Measurements from ENCODE around the gene NPNT. TPM values are rescaled to one million over a fixed set of nuclear protein-coding genes. Genes with fewer than 3 reads are reported as not detected.

The NPNT gene
- total and polyA plus RNA-seq, 7 experiments from 2014 or later, result not detected

DNA sequence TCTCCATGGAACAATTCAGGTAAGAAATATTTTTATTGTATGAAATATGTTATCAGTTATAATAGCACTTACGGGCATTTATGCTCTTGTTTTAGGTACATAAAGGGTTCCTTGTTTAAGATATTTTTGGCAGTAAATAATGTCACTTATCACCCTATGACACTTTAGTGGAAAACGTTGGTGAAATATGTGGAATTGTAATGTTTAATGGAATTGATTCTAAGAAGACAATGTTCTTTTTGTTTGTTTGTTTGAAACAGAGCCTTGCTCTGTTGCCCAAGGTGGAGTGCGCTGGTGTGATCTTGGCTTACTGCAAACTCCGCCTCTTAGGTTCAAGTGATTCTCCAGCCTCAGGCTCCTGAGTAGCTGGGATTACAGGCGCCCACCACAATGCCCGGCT, 17.4 kb downstream of the NPNT start:
- H3K27me3 ChIP-seq (ENCODE audit: control insufficient read depth in 2 of 2, insufficient read depth in 2 of 2, low read length in 2 of 2), result no peaks in the 10 kb centered on the region
- H3K4me1 ChIP-seq (ENCODE audit: control insufficient read depth in 2 of 2, insufficient read depth in 2 of 2, low read length in 2 of 2), result no peaks in the 10 kb centered on the region
- Mint-ChIP-seq H3K27ac (no peak overlapping the region), H3K36me3 (no peaks in the 10 kb centered on the region), H3K9me3 (peaks cover 0 to 3% (median 0%) of the 10 kb centered on the region in 11 donors), H3K27me3 (peaks cover 0 to 9% (median 0%) of the 10 kb centered on the region in 5 donors), H3K4me3 (no peak overlapping the region), H3K4me1 (no peaks in the 10 kb centered on the region)
- CTCF ChIA-PET, result no interaction called here
- no peaks in the 10 kb centered on the region for H3K9me3 ChIP-seq (ENCODE audit: control insufficient read depth in 2 of 3, low read length in 3 of 3)
- ATAC-seq, result no peak
- no peak for DNase-seq
- no peaks in the 10 kb centered on the region for H3K36me3 ChIP-seq (ENCODE audit: control insufficient read depth in 2 of 3, insufficient read depth in 3 of 3, low read length in 3 of 3)
- H3K27ac ChIP-seq (ENCODE audit: low read depth, low read length), result no peak overlapping the region
- intact Hi-C loops (cut with micrococcal nuclease), result no loop called here
- POLR2A ChIA-PET, result no interaction called here
- no peak overlapping the region for H3K4me3 ChIP-seq (ENCODE audit: low read length)

GRCh38 chr4:105917171-105917685, 22.0 kb downstream of the NPNT start:
- Histone ChIP-seq H3K27ac (ENCODE audit: low read depth, low read length) (no peak overlapping the region), H3K4me1 (ENCODE audit: control insufficient read depth in 2 of 2, insufficient read depth in 2 of 2, low read length in 2 of 2) (no peaks in the 10 kb centered on the region), H3K9me3 (ENCODE audit: control insufficient read depth in 2 of 3, low read length in 3 of 3) (no peaks in the 10 kb centered on the region), H3K27me3 (ENCODE audit: control insufficient read depth in 2 of 2, insufficient read depth in 2 of 2, low read length in 2 of 2) (no peaks in the 10 kb centered on the region), H3K4me3 (ENCODE audit: low read length) (no peak overlapping the region), H3K36me3 (ENCODE audit: control insufficient read depth in 2 of 3, insufficient read depth in 3 of 3, low read length in 3 of 3) (no peaks in the 10 kb centered on the region)
- POLR2A ChIA-PET, result no interaction called here
- no peak for DNase-seq
- H3K4me3 Mint-ChIP-seq, result no peak overlapping the region
- ATAC-seq, result no peak
- H3K27ac Mint-ChIP-seq, result no peak overlapping the region
- no peaks in the 10 kb centered on the region for H3K36me3 Mint-ChIP-seq
- H3K9me3 Mint-ChIP-seq, result peaks cover 0 to 3% (median 0%) of the 10 kb centered on the region in 11 donors
- peaks cover 0 to 14% (median 0%) of the 10 kb centered on the region in 5 donors for H3K27me3 Mint-ChIP-seq
- CTCF ChIA-PET, result no interaction called here
- no peaks in the 10 kb centered on the region for H3K4me1 Mint-ChIP-seq
- intact Hi-C loops (cut with micrococcal nuclease), result no loop called here

- Mint-ChIP-seq H3K9me3 (peaks cover 0 to 4% (median 0%) of the 10 kb centered on the region in 11 donors), H3K36me3 (no peaks in the 10 kb centered on the region), H3K4me3 (no peak overlapping the region), H3K27me3 (peaks cover 0 to 13% (median 9%) of the 10 kb centered on the region in 5 donors), H3K4me1 (no peaks in the 10 kb centered on the region), H3K27ac (no peak overlapping the region)
- ChIA-PET CTCF (no interaction called here), POLR2A (no interaction called here)
- Histone ChIP-seq H3K9me3 (ENCODE audit: control insufficient read depth in 2 of 3, low read length in 3 of 3) (no peaks in the 10 kb centered on the region), H3K4me3 (ENCODE audit: low read length) (no peak overlapping the region), H3K4me1 (ENCODE audit: control insufficient read depth in 2 of 2, insufficient read depth in 2 of 2, low read length in 2 of 2) (no peaks in the 10 kb centered on the region), H3K36me3 (ENCODE audit: control insufficient read depth in 2 of 3, insufficient read depth in 3 of 3, low read length in 3 of 3) (no peaks in the 10 kb centered on the region), H3K27me3 (ENCODE audit: control insufficient read depth in 2 of 2, insufficient read depth in 2 of 2, low read length in 2 of 2) (no peaks in the 10 kb centered on the region), H3K27ac (ENCODE audit: low read depth, low read length) (no peak overlapping the region)
- intact Hi-C loops (cut with micrococcal nuclease), result no loop called here
- ATAC-seq, result no peak
- DNase-seq, result no peak
Observed at GRCh38 chr4:105921301-105921700, 26.0 kb downstream of the NPNT start.

- H3K4me1 ChIP-seq (ENCODE audit: control insufficient read depth in 2 of 2, insufficient read depth in 2 of 2, low read length in 2 of 2), result no peaks in the 10 kb centered on the region
- H3K4me3 Mint-ChIP-seq, result no peak overlapping the region
- ATAC-seq (no peak), DNase-seq (no peak)
- H3K4me1 Mint-ChIP-seq, result no peaks in the 10 kb centered on the region
- POLR2A ChIA-PET, result no interaction called here
- H3K4me3 ChIP-seq (ENCODE audit: low read length), result no peak overlapping the region
- H3K9me3 ChIP-seq (ENCODE audit: control insufficient read depth in 2 of 3, low read length in 3 of 3), result no peaks in the 10 kb centered on the region
- H3K27ac ChIP-seq (ENCODE audit: low read depth, low read length), result no peak overlapping the region
- H3K36me3 ChIP-seq (ENCODE audit: control insufficient read depth in 2 of 3, insufficient read depth in 3 of 3, low read length in 3 of 3), result no peaks in the 10 kb centered on the region
- peaks cover 0 to 4% (median 0%) of the 10 kb centered on the region in 11 donors for H3K9me3 Mint-ChIP-seq
- no peaks in the 10 kb centered on the region for H3K27me3 ChIP-seq (ENCODE audit: control insufficient read depth in 2 of 2, insufficient read depth in 2 of 2, low read length in 2 of 2)
- peaks cover 0 to 13% (median 9%) of the 10 kb centered on the region in 5 donors for H3K27me3 Mint-ChIP-seq
- intact Hi-C loops (cut with micrococcal nuclease), result no loop called here
- CTCF ChIA-PET, result no interaction called here
- no peak overlapping the region for H3K27ac Mint-ChIP-seq
- no peaks in the 10 kb centered on the region for H3K36me3 Mint-ChIP-seq
Observed at GRCh38 chr4:105923497-105924238, 28.4 kb downstream of the NPNT start.

- no peak overlapping the region for H3K4me3 Mint-ChIP-seq
- no peaks in the 10 kb centered on the region for H3K9me3 ChIP-seq (ENCODE audit: control insufficient read depth in 2 of 3, low read length in 3 of 3)
- ATAC-seq, result no peak
- H3K36me3 ChIP-seq (ENCODE audit: control insufficient read depth in 2 of 3, insufficient read depth in 3 of 3, low read length in 3 of 3), result no peaks in the 10 kb centered on the region
- H3K4me3 ChIP-seq (ENCODE audit: low read length), result no peak overlapping the region
- ChIA-PET CTCF (no interaction called here), POLR2A (no interaction called here)
- no peaks in the 10 kb centered on the region for H3K4me1 ChIP-seq (ENCODE audit: control insufficient read depth in 2 of 2, insufficient read depth in 2 of 2, low read length in 2 of 2)
- no peaks in the 10 kb centered on the region for H3K4me1 Mint-ChIP-seq
- no peaks in the 10 kb centered on the region for H3K36me3 Mint-ChIP-seq
- DNase-seq, result no peak
- intact Hi-C loops (cut with micrococcal nuclease), result no loop called here
- H3K27me3 Mint-ChIP-seq, result peaks cover 0 to 15% (median 9%) of the 10 kb centered on the region in 5 donors
- no peaks in the 10 kb centered on the region for H3K27me3 ChIP-seq (ENCODE audit: control insufficient read depth in 2 of 2, insufficient read depth in 2 of 2, low read length in 2 of 2)
- no peak overlapping the region for H3K27ac ChIP-seq (ENCODE audit: low read depth, low read length)
- H3K9me3 Mint-ChIP-seq, result peaks cover 0 to 4% (median 0%) of the 10 kb centered on the region in 11 donors
- H3K27ac Mint-ChIP-seq, result no peak overlapping the region
Observed at GRCh38 chr4:105924341-105924740, 29.1 kb downstream of the NPNT start.

- H3K4me1 Mint-ChIP-seq, result no peaks in the 10 kb centered on the region
- no peaks in the 10 kb centered on the region for H3K27me3 ChIP-seq (ENCODE audit: control insufficient read depth in 2 of 2, insufficient read depth in 2 of 2, low read length in 2 of 2)
- no peaks in the 10 kb centered on the region for H3K36me3 Mint-ChIP-seq
- H3K27ac ChIP-seq (ENCODE audit: low read depth, low read length), result no peak overlapping the region
- peaks cover 0 to 4% (median 0%) of the 10 kb centered on the region in 11 donors for H3K9me3 Mint-ChIP-seq
- H3K4me3 ChIP-seq (ENCODE audit: low read length), result no peak overlapping the region
- intact Hi-C loops (cut with micrococcal nuclease), result no loop called here
- no peak overlapping the region for H3K4me3 Mint-ChIP-seq
- ChIA-PET POLR2A (no interaction called here), CTCF (no interaction called here)
- DNase-seq (no peak), ATAC-seq (no peak)
- H3K27ac Mint-ChIP-seq, result no peak overlapping the region
- H3K36me3 ChIP-seq (ENCODE audit: control insufficient read depth in 2 of 3, insufficient read depth in 3 of 3, low read length in 3 of 3), result no peaks in the 10 kb centered on the region
- H3K9me3 ChIP-seq (ENCODE audit: control insufficient read depth in 2 of 3, low read length in 3 of 3), result no peaks in the 10 kb centered on the region
- H3K27me3 Mint-ChIP-seq, result peaks cover 0 to 21% (median 3%) of the 10 kb centered on the region in 5 donors
- no peaks in the 10 kb centered on the region for H3K4me1 ChIP-seq (ENCODE audit: control insufficient read depth in 2 of 2, insufficient read depth in 2 of 2, low read length in 2 of 2)
Observed at GRCh38 chr4:105930698-105931097, 35.4 kb downstream of the NPNT start.

DNA sequence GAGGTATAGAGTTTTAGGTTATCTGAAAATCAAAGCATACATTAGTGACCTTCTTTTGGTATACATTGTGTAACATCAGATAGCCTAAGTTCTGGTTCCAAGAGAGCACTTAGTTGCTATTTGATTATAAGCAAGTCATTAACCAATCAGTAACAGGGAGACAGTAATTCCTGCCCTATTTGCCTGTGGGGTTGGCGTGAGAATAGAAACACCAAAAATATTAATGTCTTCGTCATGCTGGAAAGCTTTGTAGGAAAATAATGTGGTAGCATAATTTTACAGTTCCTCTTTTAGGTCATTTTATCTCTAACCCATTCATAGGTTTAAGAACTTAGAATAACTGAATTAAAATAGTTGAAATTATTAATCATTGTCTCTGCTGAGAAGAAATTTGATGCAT, 37.8 kb downstream of the NPNT start:
- ChIA-PET CTCF (no interaction called here), POLR2A (no interaction called here)
- Mint-ChIP-seq H3K4me3 (no peak overlapping the region), H3K36me3 (no peaks in the 10 kb centered on the region), H3K4me1 (no peaks in the 10 kb centered on the region), H3K9me3 (no peaks in the 10 kb centered on the region), H3K27ac (no peak overlapping the region), H3K27me3 (peaks cover 0 to 17% (median 0%) of the 10 kb centered on the region in 5 donors)
- Histone ChIP-seq H3K27ac (ENCODE audit: low read depth, low read length) (no peak overlapping the region), H3K36me3 (ENCODE audit: control insufficient read depth in 2 of 3, insufficient read depth in 3 of 3, low read length in 3 of 3) (no peaks in the 10 kb centered on the region), H3K9me3 (ENCODE audit: control insufficient read depth in 2 of 3, low read length in 3 of 3) (no peaks in the 10 kb centered on the region), H3K4me1 (ENCODE audit: control insufficient read depth in 2 of 2, insufficient read depth in 2 of 2, low read length in 2 of 2) (no peaks in the 10 kb centered on the region), H3K4me3 (ENCODE audit: low read length) (no peak overlapping the region), H3K27me3 (ENCODE audit: control insufficient read depth in 2 of 2, insufficient read depth in 2 of 2, low read length in 2 of 2) (no peaks in the 10 kb centered on the region)
- no peak for ATAC-seq
- DNase-seq, result no peak
- intact Hi-C loops (cut with micrococcal nuclease), result no loop called here
